Measurements from ENCODE around the gene KCNQ1.
A peak's percentile ranks its signal among the peaks of the same experiment; 100 is the strongest.

The KCNQ1 gene

GRCh38 chr11:2706321-2706720, 261.5 kb downstream of the KCNQ1 start:
- no peak for DNase-seq

- DNase-seq, result no peak
These were observed 262.9 kb downstream of the KCNQ1 start for GRCh38 chr11:2707736-2708135.

DNA sequence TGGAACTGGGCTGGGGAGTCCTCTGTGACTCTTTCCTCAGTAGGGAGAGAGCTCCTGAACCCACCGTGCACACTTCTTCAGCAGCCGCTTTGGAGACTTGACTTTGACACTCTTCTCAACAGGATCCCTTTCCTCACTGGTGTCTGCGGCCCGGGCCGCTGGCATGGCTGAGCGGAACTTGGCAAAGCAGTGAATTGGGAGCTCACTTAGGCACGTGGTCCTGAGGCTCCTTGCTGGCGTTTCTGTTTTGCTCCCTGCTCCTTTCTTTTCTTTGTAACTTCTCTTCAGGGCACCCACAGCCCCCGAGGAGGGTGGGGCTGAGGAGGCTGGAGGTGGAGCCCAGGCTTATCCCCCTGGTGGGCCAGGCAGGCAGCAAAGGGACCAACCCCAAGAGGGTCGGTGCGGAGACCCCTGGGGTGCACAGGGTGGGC, 263.4 kb downstream of the KCNQ1 start:
- DNase-seq, result peak in 2 of 56 donors; percentile 23 to 36

DNA sequence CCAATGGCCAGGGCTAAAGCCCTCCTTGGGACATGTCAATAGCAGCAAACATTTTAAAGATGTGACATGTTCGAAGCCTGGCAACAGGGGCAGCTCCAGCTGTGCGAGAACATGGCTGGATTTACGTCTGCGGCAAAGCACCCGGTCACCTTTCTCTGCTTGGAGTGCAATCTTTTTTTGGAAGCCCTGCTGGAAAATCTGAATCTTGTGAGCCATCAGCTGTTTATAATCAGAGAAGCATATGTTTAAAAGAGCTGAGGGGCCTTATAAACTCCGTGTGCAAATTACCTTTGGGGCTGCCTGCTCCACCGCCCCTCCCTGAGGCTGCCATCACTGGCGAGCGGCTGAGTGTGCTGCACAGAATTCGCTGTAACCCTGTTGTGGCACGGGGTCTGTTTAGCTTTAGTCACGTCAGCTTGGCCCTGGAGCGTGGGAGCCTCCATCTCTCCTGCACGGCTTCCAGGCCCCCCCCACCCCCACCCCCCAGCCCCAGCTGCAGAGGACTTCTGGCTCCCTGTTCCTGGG, 264.0 kb downstream of the KCNQ1 start:
- DNase-seq, result no peak

DNA sequence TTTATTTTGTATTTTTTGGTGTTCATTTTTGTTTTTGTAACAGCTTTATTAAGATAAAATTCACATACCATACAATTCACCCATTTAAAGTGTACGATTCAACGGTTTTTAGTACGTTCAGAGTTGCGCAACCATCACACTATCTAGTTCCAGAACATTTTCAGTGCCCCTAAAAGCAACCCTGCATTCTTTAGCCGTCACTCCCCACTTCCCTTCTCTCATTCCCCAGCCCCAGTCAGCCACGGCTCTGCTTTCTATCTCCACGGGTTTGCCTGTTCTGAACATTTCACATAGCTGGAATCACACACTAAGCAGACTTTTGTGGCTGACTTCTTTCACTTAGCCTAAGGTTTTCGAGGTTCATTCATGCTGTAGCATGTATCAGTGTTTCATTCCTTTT, 264.6 kb downstream of the KCNQ1 start:
- no peak for DNase-seq

- no peak for DNase-seq
These were observed 266.4 kb downstream of the KCNQ1 start for GRCh38 chr11:2711161-2711560.

GRCh38 chr11:2713094-2713493, 268.3 kb downstream of the KCNQ1 start:
- no peak for DNase-seq

GRCh38 chr11:2713661-2714462, 269.1 kb downstream of the KCNQ1 start:
- DNase-seq, result no peak

GRCh38 chr11:2714463-2714800, 269.6 kb downstream of the KCNQ1 start:
- no peak for DNase-seq

GRCh38 chr11:2714871-2715270, 270.1 kb downstream of the KCNQ1 start:
- no peak for DNase-seq

DNA sequence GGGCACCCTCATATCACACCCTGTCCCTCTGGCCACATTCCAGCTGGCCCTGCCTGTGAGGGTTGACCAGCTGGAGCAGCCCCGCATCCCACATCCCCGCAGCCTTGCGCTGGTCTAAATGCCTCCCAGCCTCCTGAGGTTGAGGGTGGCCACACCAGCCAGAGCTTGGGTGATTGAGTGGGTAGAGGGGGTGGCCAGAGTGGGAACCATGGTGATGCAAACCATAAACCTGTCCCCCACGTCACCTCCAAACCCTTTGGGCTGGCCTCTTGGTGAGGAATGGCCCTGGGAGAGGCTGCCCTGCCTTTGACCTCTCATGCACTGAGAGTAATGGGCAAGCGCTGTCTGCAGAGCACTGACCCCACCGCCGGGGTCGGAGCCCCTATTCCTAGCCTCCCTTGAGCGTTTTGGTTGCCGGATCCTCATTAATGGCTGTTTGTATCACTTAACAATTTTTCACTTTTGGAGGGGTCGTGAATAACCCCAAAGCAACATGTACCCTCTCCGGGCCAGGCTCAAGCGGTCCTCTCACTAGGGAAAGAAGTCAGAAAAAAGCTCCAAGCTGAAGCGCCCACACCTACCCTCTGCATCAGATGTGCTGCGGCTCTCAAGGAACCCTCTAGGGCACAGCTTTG, 271.0 kb downstream of the KCNQ1 start:
- no peak for DNase-seq

DNA sequence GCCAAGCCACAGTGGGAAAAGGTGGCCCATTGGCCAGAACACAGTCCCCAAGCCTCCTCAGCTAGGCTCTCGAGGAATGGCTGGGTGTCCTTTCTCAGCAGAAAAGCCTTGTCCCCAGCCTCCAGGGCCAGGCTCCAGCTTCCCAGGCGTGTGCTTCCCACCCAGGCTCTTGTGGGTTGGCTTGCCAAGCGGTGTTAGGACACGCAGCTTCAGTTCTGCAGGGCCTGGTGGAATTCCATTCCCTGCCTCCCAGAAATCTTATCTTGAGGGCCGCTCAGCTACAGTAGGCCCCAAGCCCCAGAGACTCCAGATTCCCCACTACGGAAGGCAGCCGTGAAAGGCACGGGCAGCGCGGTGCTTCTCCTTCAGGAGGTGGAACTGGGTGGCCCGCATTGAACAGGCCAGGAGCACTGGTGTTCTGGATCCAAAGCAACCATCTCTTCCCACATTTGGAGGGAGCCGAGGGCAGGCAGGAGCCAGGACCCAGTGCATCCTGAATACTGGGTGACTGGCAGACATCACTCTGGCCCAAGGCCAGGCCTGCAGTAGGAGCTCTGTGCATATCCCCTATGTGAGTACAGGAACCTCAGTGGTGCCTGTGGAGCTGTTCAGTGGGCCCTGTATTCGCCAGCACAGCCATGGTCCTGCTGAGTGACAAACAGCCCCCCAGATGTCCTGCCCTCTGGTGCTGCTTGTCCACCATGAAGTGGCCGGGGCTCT, 271.7 kb downstream of the KCNQ1 start:
- DNase-seq, result no peak

GRCh38 chr11:2717561-2718325, 272.9 kb downstream of the KCNQ1 start:
- no peak for DNase-seq

- no peak for DNase-seq
These were observed 274.1 kb downstream of the KCNQ1 start for GRCh38 chr11:2718817-2719438.

- DNase-seq, result no peak
These were observed 275.2 kb downstream of the KCNQ1 start for GRCh38 chr11:2719831-2720590.

DNA sequence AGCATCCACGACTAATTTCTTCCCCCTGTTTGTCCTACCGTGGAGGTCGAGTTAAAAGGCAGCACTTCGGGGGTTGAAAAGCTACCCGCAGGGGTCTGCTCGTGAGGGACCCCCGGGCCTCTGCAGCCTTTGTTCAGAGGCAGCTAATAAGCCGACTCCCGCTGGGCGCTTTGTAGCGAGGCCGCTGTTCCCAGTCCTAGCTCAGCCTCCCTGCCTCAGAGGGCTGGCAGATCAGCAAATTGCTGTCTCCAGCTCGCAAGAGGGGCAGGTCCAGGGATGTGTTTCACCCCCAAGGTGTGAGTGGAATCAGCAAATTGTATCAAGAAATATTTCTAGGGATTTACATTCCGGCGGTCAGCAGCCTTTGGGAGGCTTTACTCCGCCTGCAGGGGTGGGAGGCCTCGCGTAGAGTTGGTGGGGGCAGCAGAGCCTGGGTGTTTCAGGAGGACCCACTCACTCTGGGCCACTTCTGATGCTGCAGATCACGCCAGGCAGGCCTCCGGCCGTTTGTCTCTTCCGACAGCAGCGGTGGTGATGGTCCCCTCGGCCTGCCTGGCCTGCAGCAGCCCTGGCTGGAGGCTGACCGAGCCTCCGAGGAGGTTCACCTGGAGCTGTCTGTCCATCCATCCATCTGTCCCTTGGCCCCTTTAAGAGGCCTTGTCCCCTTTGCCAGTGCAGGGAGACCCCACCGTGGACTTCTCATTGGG, 276.6 kb downstream of the KCNQ1 start:
- DNase-seq, result no peak

- no peak for DNase-seq
These were observed 278.1 kb downstream of the KCNQ1 start for GRCh38 chr11:2722955-2723354.

DNA sequence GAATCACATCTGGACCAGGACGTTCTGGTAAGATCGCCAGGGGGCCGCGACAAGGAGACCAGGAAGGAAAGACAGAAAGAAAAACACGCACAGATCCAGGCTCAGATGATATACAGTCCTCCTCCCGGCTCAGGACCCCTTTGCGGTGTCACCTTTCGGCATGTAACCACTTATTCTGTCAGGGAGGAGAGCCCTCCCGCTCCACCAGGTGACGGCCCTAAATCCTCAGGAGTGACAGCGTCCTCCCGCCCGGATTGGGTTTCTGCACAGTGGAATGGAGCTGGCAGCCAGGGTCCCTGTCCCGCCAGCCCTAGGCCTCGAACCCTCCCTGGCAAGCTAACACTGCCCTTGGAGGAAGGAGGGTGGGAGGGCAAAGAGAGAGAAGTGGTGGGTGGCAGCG, 279.3 kb downstream of the KCNQ1 start:
- no peak for DNase-seq

DNA sequence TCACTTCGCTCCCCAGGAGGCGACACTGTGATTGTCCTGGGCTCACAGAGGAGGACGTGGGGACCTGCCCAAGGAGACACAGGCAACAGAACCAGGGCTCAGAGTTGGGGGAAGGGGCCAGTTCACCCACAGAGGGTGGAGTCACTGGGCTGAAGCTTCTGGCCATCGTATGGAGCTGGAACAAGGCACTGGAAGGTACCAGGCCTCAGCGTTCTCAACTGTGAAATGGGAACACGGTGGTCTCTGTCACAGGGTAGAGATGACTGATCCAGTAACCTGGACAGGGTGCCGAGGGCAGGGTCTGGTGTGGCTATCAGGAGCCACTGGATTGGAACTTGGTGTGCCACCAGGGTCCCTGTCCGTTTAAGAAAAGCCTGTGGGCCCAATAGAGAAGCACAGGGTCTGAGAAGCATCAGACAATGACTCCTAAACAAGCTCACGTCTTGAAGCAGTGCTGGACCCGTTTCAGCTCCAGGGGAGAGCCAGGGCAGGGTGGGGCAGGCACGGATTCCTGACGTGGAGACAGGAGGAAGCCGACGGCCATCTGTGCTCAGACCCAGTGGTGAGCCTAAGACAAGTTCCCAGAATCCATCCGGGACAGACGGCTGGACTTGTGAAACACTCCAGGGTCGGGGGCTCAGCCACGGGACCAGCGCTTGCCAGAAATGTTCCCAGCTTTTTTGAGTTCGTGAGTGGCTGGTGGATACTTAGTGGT, 280.0 kb downstream of the KCNQ1 start:
- no peak for DNase-seq

All from amygdala (tissue), 56 donors.